SW480 (cell line): Measurements from ENCODE around the gene TKFC.

Experiments
- DNase-seq: peaks from one replicate; pipeline ENCODE4 v3.0.0-alpha.2; 2016; ENCODE audit warnings: low spot score

The TKFC gene, protein sequence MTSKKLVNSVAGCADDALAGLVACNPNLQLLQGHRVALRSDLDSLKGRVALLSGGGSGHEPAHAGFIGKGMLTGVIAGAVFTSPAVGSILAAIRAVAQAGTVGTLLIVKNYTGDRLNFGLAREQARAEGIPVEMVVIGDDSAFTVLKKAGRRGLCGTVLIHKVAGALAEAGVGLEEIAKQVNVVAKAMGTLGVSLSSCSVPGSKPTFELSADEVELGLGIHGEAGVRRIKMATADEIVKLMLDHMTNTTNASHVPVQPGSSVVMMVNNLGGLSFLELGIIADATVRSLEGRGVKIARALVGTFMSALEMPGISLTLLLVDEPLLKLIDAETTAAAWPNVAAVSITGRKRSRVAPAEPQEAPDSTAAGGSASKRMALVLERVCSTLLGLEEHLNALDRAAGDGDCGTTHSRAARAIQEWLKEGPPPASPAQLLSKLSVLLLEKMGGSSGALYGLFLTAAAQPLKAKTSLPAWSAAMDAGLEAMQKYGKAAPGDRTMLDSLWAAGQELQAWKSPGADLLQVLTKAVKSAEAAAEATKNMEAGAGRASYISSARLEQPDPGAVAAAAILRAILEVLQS

DNA sequence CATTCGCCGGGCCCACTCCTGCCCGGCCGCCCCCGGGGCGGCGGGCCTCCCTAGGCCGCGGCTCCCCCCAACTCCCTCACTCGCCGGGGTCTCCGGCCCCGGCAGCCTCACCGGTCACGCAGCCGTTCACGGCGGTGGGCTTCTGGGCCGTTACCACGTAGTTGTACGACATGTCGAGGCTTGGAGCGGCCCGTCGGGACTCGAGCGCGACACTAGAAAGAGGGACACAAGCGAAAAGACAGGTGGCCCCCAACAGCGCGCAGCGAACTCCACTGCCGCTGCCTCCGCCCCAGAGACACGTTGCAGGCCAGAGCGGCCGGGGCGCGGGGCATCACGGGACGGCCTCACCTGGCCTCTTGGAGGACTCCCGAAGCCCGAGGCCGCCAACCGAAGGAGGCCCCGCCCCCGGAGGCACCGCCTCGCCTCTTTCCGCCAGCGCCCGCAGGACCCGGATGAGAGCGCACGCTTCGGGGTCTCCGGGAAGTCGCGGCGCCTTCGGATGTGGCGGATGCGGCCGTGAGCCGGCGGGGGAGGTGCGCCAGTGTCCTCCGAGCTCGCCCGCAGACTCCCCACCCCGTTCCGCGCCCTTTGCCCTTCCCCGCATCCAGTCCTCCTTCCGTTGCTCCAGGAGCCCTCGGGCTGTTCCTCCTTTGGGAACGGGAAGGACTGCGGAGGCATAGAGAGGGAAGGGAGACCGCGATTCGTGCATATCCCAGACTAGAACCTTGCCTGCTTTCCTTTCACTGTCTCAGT is at the start of gene TKFC, which contains the start of gene DDB1:
TKFC (plus strand) TSS at position 432 of the 753 bp plus-strand sequence. CDS start 1,501 bp downstream, outside the sequence.
DDB1 (minus strand) TSS at position 309 of the 753 bp plus-strand sequence; CDS start at position 172, 137 bp downstream.
- DNase-seq, result peak; percentile 94

- DNase-seq, result no peak
Observed at GRCh38 chr11:61283613-61284012, 49.4 kb upstream of the TKFC start.

- DNase-seq, result no peak
Observed at GRCh38 chr11:61287338-61287977, 45.6 kb upstream of the TKFC start.

- no peak for DNase-seq
Observed at GRCh38 chr11:61290905-61291690, 41.9 kb upstream of the TKFC start.

DNA sequence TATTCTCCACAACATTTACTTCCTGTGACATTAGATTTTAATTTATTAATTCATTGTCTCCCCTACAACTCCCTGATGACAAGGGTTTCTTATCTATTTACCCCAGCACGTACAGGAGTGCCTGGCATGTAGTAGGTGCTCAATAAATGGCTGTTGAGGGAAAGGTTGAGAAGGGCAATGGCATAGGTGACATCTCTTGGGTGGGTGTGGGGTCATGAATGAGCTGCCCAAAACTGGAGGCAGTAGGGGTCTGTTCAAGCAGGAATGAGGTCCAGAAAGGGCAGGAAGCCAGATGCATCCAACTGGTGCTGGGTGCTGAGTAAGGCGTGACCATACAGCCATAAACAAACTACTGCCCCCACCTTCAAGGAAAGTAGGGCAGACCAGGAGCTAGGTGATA is 40.7 kb upstream of the TKFC start:
- DNase-seq, result no peak

GRCh38 chr11:61293867-61294716 is 38.9 kb upstream of the TKFC start:
- DNase-seq, result peak; percentile 69

GRCh38 chr11:61294717-61295595 is 38.1 kb upstream of the TKFC start, which contains the start of gene VWCE:
TSS of gene VWCE (minus strand) at chr11:61295316. CDS start at chr11:61295037, 279 bp downstream.
- DNase-seq, result peak; percentile 83

DNA sequence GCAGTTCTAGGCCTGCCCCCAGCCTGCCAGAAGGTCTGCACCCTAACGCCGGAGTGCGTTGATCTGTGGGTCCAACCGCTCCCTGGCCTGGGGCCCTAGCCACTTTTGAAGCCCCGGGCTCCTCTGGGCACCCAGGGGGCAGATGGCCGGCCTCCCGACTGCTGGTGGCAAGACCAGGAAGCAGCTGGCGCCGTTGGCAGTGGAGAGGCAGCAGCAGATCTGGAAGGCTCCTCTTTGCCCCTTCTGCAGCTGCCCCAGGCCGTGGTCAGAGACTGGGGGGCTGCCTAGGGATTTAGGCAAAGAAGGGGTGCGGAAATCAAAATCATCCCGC is 37.5 kb upstream of the TKFC start:
- no peak for DNase-seq

GRCh38 chr11:61297341-61297740 is 35.7 kb upstream of the TKFC start:
- peak; percentile 16 for DNase-seq

DNA sequence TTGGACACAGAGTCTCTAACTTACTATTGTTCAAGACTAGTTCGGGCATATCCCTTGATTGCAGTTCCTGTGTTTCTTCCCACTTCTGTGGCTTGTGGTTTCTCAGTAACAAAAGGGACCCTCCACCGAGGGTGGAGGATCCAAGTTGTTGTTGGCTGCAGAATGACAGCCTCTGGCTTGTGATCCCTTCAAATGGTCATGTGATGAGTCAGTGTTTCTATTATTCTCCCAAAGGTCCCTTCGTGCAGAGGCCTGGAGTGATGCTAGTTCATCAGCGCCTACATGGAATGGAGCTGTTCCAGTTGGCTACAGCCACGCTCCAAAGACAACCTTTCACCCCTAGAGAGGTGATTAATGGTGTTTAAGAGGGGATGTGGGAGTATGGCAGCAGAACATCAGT is 35.3 kb upstream of the TKFC start:
- peak; percentile 70 for DNase-seq

DNA sequence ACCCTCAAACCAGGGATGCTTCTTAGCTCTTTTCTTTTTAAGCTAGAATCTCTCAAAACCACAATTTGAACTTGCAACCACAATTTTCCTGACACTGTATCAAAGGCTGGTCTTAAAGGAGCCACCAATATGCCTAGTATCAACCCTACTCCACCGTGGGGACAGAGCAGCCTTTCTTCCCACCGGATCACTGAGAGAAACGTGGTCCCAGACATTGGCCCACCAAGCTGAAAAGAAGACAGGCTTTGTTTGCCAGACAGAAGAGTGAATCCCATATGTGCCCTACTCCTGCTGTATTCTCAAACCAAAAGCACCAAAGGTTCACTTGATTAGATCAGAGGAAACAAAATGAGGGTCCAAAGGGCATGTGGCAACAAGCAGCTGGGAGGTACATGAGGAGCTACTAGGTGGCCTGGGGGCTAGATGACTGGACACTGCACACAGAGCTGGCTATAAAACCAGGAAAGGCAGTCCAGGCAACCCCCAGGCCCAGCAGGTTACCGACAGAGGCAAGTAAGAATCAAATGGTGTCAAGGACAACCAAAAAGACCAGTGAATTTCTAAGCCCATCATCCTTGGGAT is 34.3 kb upstream of the TKFC start:
- DNase-seq, result no peak

DNA sequence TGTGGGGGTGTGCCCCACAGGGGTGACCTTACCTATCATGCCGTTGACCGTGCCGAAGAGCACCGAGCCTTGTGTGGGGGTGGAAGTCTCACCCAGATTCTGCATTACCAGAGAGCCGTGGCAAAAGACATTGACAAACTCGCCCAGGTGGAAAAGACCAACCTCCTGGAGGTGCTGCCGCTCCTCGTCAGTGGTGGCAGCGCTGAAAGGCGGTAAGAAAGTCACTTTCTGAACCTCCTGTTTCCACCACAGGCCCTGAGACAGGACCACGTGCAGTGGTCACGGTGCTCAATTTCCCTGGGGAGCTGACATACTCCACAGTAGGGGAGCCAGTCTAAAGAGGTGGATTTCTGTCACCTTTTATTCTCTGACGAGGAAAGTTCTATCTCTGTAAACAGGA is 30.5 kb upstream of the TKFC start:
- no peak for DNase-seq

- no peak for DNase-seq
Observed at GRCh38 chr11:61303725-61304124, 29.3 kb upstream of the TKFC start.

- no peak for DNase-seq
Observed at GRCh38 chr11:61305417-61305816, 27.6 kb upstream of the TKFC start.

DNA sequence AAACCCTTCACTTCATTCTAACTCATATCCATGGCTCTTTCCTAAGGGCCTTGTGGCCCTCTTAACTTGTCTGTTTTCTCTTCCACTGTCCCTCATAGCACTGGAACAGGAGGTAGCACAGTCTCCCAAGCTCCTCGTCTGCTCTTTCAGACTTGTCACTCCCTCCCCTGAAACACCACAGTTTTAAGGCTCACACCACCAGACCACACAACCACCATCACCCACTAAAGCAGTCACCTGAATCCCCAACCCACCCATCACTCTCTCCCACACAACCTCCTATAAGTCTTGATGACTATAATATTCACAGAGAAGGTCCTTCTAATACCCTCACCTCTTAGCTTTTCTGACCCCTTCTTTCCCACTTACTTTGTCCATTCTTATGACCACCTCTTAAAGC is 26.8 kb upstream of the TKFC start:
- no peak for DNase-seq

- DNase-seq, result no peak
Observed at GRCh38 chr11:61307354-61307753, 25.7 kb upstream of the TKFC start.

GRCh38 chr11:61309141-61309540 is 23.9 kb upstream of the TKFC start:
- DNase-seq, result no peak

DNA sequence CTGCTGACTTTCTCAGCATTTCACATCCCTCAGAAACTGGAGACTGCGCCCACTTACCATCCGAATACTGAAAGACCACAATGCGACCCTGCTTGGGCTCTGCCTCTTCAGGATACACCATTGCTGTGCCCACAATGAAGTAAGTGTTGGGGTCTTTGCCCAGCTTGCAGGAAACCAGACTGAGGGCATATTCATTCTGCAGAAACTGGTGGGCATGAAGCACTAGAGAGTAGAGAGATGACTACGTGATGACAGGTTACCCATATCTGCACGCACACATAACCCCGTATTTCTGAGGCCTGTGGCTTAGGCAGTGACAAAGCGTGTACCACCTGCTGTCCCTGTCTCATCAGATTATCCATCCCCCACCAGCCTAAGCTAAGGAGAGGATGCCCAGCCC is 23.3 kb upstream of the TKFC start:
- DNase-seq, result no peak

- no peak for DNase-seq
Observed at GRCh38 chr11:61310749-61311148, 22.3 kb upstream of the TKFC start.
